Stimulated activated CD8-positive, alpha-beta memory T cell treated with anti-CD3 and anti-CD28 coated beads, Interleukin-12 subunit alpha, Interleukin-12 subunit beta, amount 100 ng/mL, for 1 hour (primary cell): ENCODE data around the gene WDR31.
A peak's percentile ranks its signal among the peaks of the same experiment; 100 is the strongest.
"Not testable (repeated sequence)": the region's sequence is repeated elsewhere in the genome, so short reads cannot be mapped to it uniquely, and the experiment has no call there.

Experiments
- DNase-seq: peaks from one replicate; pipeline ENCODE4 v3.0.0-alpha.2; 2020; ENCODE audit warnings: low read depth

Gene WDR31

GRCh38 chr9:113340011-113340699 lies at the start of gene WDR31:
WDR31 (minus strand) TSS chr9:113340275; CDS start chr9:113332022, 8,253 bp downstream.
- peak; percentile 60 for DNase-seq

GRCh38 chr9:113389451-113389850 lies 49.4 kb upstream of the WDR31 start:
- DNase-seq, result no peak

- DNase-seq, result no peak
Observed at GRCh38 chr9:113388833-113389232, 48.8 kb upstream of the WDR31 start.

GRCh38 chr9:113387560-113388230 lies 47.6 kb upstream of the WDR31 start:
- DNase-seq, result no peak

DNA sequence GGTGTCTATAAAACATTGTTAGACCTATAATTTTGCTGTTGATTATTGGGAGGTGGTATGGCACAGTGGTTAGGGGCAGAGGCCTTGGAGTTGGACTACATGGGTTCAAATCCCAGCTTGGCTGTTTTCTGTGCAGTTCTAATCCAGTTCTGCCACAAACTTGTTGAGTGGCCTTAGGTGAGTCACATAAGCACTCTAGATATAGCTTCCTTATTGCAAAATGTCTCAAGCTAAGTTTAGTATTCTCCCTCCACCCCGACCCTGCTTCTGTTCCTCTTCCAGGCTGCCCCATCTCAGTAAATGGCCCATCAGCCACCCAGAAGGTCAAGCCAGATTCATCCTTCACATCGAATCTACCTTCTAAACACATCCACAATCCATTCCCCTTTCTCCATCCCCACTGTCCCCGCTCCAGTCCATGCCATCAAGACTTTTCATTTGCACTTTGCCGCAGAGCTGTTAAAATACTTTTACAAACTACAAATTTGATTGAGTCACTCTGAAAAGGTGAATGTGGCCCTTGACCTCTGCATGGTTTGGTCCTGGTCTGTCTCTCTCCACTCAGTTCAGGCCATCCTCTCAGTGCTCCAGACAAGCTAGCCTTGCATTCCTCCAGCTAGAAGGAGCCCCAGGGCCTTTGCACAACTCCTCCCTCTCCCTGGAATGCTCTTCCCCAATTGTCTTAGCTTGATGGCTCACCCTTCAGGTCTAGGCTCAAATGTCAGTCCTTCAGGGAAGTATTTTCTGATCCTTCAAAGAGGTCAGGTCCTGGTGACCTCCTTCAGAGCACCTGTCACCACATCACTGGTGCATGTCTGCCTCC lies 46.7 kb upstream of the WDR31 start:
- no peak for DNase-seq

- DNase-seq, result no peak
Observed at GRCh38 chr9:113381909-113382411, 41.9 kb upstream of the WDR31 start.

GRCh38 chr9:113381441-113381840 lies 41.4 kb upstream of the WDR31 start:
- not testable (repeated sequence) for DNase-seq

- no peak for DNase-seq
Observed at GRCh38 chr9:113380869-113381378, 40.8 kb upstream of the WDR31 start.

DNA sequence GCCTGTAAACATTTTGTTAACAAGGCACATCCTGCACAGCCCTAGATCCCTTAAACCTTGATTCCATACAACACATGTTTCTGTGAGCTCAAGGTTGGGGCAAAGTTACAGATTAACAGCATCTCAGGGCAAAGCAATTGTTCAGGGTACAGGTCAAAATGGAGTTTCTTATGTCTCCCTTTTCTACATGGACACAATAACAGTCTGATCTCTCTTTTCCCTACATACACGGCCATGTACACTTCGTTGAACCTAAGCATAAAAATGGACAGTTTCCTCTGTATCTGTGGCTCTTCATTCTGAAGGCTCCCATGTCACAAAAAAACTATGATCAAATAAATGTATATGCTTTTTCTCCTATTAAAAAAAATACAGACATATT lies 39.7 kb upstream of the WDR31 start:
- DNase-seq, result not testable (repeated sequence)

DNA sequence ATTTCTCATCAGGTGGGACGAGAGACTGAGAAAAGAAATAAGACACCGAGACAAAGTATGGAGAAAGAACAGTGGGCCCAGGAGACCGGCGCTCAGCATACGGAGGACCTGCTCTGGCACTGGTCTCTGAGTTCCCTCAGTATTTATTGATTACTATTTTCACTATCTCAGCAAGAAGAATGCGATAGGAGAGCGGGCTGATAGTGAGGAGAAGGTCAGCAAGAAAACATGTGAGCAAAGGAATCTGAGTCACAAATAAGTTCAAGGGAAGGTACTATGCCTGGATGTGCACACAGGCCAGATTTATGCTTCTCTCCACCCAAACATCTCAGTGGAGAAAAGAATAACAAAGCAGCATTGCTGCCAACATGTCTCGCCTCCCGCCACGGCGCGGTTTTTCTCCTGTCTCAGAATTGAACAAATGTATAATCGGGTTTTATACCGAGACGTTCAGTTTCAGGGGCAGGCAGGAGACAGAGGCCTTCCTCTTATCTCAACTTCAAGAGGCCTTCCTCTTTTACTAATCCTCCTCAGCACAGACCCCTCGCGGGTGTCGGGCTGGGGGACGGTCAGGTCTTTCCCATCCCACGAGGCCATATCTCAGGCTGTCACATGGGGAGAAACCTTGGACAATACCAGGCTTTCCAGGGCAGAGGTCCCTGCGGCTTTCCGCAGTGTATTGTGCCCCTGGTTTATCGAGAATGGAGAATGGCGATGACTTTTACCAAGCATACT lies 39.2 kb upstream of the WDR31 start:
- DNase-seq, result not testable (repeated sequence)

DNA sequence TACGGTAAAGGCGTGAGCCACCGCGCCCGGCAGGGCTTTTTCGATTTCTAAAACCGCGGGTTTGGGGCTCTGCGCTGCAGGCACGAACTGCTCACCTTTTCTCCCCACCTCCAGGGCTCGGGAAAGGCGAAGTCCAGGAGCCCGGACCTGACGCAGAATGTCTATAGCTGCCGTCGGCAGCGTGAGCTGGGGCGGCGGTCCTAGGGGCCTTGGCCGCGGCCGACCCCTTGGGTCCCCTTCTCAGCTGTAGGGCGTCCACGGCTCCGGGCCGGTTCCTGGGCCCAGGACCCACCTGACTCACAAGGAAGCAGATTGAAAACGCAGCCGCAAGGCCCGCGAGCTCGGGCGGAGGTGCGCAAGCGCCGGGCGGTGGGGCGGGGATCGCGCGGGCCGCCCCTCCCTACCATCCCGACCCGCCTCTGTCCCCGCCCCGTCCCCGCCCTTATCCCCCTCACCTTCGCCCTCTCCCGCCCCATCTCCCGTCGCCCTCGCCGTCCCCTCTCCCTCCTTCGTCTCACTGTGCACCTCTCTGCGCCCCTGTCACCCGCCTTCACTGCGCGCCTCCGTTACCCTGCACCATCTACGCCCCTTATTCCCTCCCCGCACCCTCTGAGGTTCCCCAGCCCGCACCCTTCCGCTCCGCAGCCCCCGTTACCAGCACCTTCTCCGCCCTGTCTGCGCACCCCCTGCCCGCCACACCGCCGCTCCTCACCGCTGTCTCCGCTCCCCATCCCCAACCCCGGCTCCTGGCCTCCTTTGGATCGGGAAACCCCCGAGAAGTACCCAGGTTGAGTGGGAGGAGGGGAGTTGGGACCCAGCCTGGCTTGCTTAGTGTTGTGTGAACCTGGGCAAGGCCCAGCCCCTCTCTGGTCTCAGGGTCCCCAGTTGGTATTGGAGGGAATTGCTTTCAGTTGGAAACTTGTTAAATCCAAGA lies 36.8 kb upstream of the WDR31 start, which contains the start of gene HDHD3:
TSS of gene HDHD3 (minus strand) at position 353 of the 934 bp plus-strand sequence. CDS start 2,632 bp downstream, outside the sequence.
- peak; percentile 58 for DNase-seq

GRCh38 chr9:113375057-113376023 lies 35.3 kb upstream of the WDR31 start:
- no peak for DNase-seq

DNA sequence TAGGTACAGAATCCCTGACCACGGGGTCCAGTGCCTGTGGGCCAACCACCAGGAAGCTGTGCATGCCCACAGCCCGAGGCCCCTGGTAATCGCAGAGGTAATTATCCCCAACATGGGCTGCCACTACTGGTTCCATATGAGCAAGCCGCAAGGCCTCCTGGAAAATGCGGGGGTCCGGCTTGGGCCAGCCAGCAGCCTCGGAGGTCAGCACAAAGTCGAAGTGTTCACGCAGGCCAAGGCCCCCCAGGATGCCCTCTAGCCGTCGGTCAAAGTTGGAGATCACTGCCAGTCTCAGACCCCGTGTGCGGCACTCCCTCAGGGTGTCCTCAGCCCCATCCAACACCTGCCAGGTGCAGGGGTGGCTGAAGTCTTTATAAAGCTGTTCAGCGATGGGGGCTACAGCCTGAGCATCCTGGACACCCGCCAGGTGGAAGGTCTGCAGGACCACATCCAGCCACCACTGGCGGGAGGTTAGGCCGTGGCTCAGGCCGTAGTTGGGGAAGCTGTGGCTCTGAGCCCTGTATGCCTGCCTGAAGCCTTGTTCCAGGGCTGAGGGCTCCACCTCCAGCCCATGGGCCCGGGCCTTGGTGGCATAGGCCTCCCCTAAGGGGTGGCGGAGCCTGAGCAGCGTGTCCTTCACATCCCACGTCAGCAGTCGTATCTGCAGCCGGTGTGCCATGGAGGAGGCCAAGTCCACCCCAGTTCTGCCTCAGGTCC lies 33.8 kb upstream of the WDR31 start:
- no peak for DNase-seq

- DNase-seq, result no peak
Observed at GRCh38 chr9:113373256-113373655, 33.2 kb upstream of the WDR31 start.

- no peak for DNase-seq
Observed at GRCh38 chr9:113372059-113372458, 32.0 kb upstream of the WDR31 start.

DNA sequence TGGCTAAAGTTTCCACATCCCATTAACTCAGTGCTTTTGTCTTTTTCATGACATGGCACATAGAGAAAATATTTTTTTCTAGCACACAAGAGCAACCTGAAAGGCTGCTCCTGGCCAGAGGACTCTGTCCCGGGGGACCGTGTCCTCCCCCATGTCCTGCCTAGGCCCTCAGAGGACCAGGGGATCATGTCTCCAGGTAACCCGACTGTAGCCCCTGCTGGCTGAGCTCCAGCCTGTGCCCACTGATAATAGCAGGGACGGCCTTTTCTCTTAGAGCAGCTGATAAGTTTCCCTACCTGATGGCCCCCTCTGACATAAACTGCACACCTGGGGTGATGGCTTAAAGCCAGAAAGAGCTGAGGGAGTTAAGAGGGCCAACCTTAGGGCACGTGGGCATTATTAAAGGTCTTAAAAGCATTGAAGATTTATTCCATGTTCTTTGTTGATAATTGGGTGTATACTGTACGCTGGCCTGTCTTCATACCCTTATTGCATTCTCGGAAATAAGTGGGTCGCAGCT lies 30.8 kb upstream of the WDR31 start:
- no peak for DNase-seq

- DNase-seq, result no peak
Observed at GRCh38 chr9:113369855-113370140, 29.7 kb upstream of the WDR31 start.
